IMR-90 (cell line): ENCODE measurements around the gene C16orf89. TPM values are rescaled to one million over a fixed set of nuclear protein-coding genes. Genes with fewer than 3 reads are reported as not detected.

Experiments used
- ATAC-seq: fragments of 200-7000 bp; cut with Tn5 transposase; 2 replicates; pipeline ENCODE4 v1.9.1; 2020; ENCODE audit warnings: low read depth, mild to moderate bottlenecking, moderate library complexity
- BruUV-seq: library from RNA; stranded (reverse); fragments of 400-500 nt; replicated peaks from 2 replicates; lab custom pipeline; 2021; lab: Mats Ljungman, UMichigan
- CTCF ChIA-PET: fragments of 300-600 bp; formaldehyde crosslinking; extraction: SDS; loops from one replicate; lab custom pipeline; 2021; ENCODE audit warnings: antibody characterized with exemption; lab: Yijun Ruan, JAX
- POLR2A ChIA-PET: fragments of 300-600 bp; sonication (Branson Sonifier 250); formaldehyde crosslinking; loops from one replicate; lab custom pipeline; 2022; ENCODE audit warnings: antibody characterized with exemption; ENCODE audit not compliant: unreplicated experiment; lab: Charles Lee
- DNase-seq: peaks from one replicate; pipeline ENCODE4 v3.0.0; 2013
- H2AFZ ChIP-seq: replicated peaks from 2 replicates; pipeline ENCODE3; 2013; ENCODE audit warnings: low read length, mild to moderate bottlenecking; ENCODE audit not compliant: poor library complexity
- H2AK5ac ChIP-seq: 2 replicates; pipeline ENCODE4 v1.6.1; 2013; ENCODE audit warnings: low read depth, low read length, inconsistent platforms
- H2AK9ac ChIP-seq: replicated peaks from 2 replicates; pipeline ENCODE3; 2013; ENCODE audit warnings: mild to moderate bottlenecking, low read depth, low read length, moderate library complexity; ENCODE audit not compliant: poor library complexity
- H2BK120ac ChIP-seq: 2 replicates; pipeline ENCODE4 v1.6.1; 2013; ENCODE audit warnings: low read depth, low read length, inconsistent platforms
- H2BK15ac ChIP-seq: 3 replicates; pipeline ENCODE4 v1.6.1; 2013; ENCODE audit warnings: low read depth, low read length, inconsistent platforms
- H2BK20ac ChIP-seq: 2 replicates; pipeline ENCODE4 v1.6.1; 2013; ENCODE audit warnings: low read depth, mild to moderate bottlenecking, inconsistent platforms, low read length, moderate library complexity
- H2BK5ac ChIP-seq: 2 replicates; pipeline ENCODE4 v1.6.1; 2013; ENCODE audit warnings: mild to moderate bottlenecking, low read depth, low read length, inconsistent platforms; ENCODE audit not compliant: poor library complexity, severe bottlenecking
- H3K14ac ChIP-seq: replicated peaks from 2 replicates; pipeline ENCODE4 v1.6.1; 2013; ENCODE audit warnings: low read depth, low read length, inconsistent platforms
- H3K18ac ChIP-seq: 2 replicates; pipeline ENCODE4 v1.6.1; 2013; ENCODE audit warnings: low read depth, low read length, control low read depth
- H3K23ac ChIP-seq: 2 replicates; pipeline ENCODE4 v1.6.1; 2013; ENCODE audit warnings: low read depth, low read length, inconsistent platforms
- H3K27ac ChIP-seq: 2 replicates; pipeline ENCODE4 v1.5.1; 2013; ENCODE audit warnings: mild to moderate bottlenecking, control low read depth, low read length; ENCODE audit not compliant: insufficient read depth
- H3K27me3 ChIP-seq: 2 replicates; pipeline ENCODE4 v1.6.1; 2013; ENCODE audit warnings: low read length; ENCODE audit not compliant: control insufficient read depth, insufficient read depth
- H3K36me3 ChIP-seq: 2 replicates; pipeline ENCODE4 v1.6.1; 2013; ENCODE audit warnings: low read length, mixed read lengths; ENCODE audit not compliant: control insufficient read depth, insufficient read depth
- H3K4ac ChIP-seq: 2 replicates; pipeline ENCODE4 v1.6.1; 2013; ENCODE audit warnings: low read depth, low read length, inconsistent platforms
- H3K4me1 ChIP-seq: 2 replicates; pipeline ENCODE4 v1.6.1; 2013; ENCODE audit warnings: low read length, mixed read lengths; ENCODE audit not compliant: control insufficient read depth, insufficient read depth
- H3K4me2 ChIP-seq: 2 replicates; pipeline ENCODE4 v1.6.1; 2013; ENCODE audit warnings: low read depth, mild to moderate bottlenecking, control low read depth, low read length, moderate library complexity
- H3K4me3 ChIP-seq: 2 replicates; pipeline ENCODE4 v1.5.1; 2013; ENCODE audit warnings: low read depth, mild to moderate bottlenecking, control low read depth, low read length, moderate library complexity; ENCODE audit not compliant: insufficient read depth
- H3K56ac ChIP-seq: 2 replicates; pipeline ENCODE4 v1.6.1; 2013; ENCODE audit warnings: low read length, inconsistent platforms; ENCODE audit not compliant: insufficient read depth; ENCODE audit errors: extremely low read depth
- H3K79me1 ChIP-seq, 2 experiments: 2 replicates each; pipeline ENCODE4 v1.6.1; 2013; ENCODE audit warnings: low read length in 2 of 2, inconsistent platforms in 1 of 2, low read depth in 1 of 2
- H3K9ac ChIP-seq: 2 replicates; pipeline ENCODE4 v1.6.1; 2013; ENCODE audit warnings: low read depth, low read length, control low read depth
- H3K9me1 ChIP-seq: 2 replicates; pipeline ENCODE4 v1.6.1; 2013; ENCODE audit warnings: low read length, inconsistent platforms; ENCODE audit not compliant: insufficient read depth
- H3K9me3 ChIP-seq: 2 replicates; pipeline ENCODE4 v1.6.1; 2013; ENCODE audit warnings: low read length; ENCODE audit not compliant: control insufficient read depth, insufficient read depth
- H4K20me1 ChIP-seq: 2 replicates; pipeline ENCODE4 v1.6.1; 2013; ENCODE audit warnings: low read length, inconsistent platforms; ENCODE audit not compliant: insufficient read depth
- H4K5ac ChIP-seq: 2 replicates; pipeline ENCODE4 v1.6.1; 2013; ENCODE audit warnings: mild to moderate bottlenecking, low read depth, low read length, control low read depth
- H4K8ac ChIP-seq, 2 experiments: 2 replicates each; pipeline ENCODE4 v1.6.1; 2013; ENCODE audit warnings: low read depth in 2 of 2, low read length in 2 of 2, control low read depth in 1 of 2, inconsistent platforms in 1 of 2
- H4K91ac ChIP-seq: 2 replicates; pipeline ENCODE4 v1.6.1; 2013; ENCODE audit warnings: low read depth, low read length, inconsistent platforms; ENCODE audit not compliant: insufficient read depth
- CEBPB ChIP-seq: IDR thresholded peaks from 2 replicates; pipeline ENCODE4 v1.6.1; 2012; ENCODE audit warnings: low read depth, low read length, improper control_type of control experiment
- MAZ ChIP-seq: IDR thresholded peaks from 2 replicates; pipeline ENCODE4 v1.6.1; 2012; ENCODE audit warnings: low read depth, mild to moderate bottlenecking, low read length, improper control_type of control experiment, moderate library complexity, borderline replicate concordance
- WGBS, 2 experiments: methylation state at CpG; one replicate each; pipeline versions ENCODE4 v1.1.5 to v1.1.7; 2013; ENCODE audit warnings: missing lambda C conversion rate in 2 of 2; ENCODE audit not compliant: insufficient read length in 1 of 2; ENCODE audit errors: extremely low coverage in 2 of 2; 5-methylcytosine and 5-hydroxymethylcytosine counted together
- dilution Hi-C: fragments of 300-500 bp; cut with HindIII; formaldehyde crosslinking; loops from one replicate; pipeline ENCODE4 v1.14.3; 2018; ENCODE audit warnings: low sequenced_read_pairs; ENCODE audit not compliant: unreplicated experiment
- in situ Hi-C: fragments of 300-500 bp; cut with MboI; formaldehyde crosslinking; loops from 3 replicates; pipeline ENCODE4 v1.14.3; 2019; ENCODE audit warnings: low sequenced_read_pairs, inconsistent platforms, mixed read lengths
- intact Hi-C: fragments of 100-400 bp; cut with micrococcal nuclease; formaldehyde crosslinking; loops from 2 replicates; pipeline ENCODE4 v1.10.0; 2022
- polyA plus RNA-seq, 3 experiments: library from polyadenylated mRNA; depleted of rRNA; stranded (reverse); fragments of >200 nt; gene quantifications; 2 replicates each; pipeline ENCODE4 v1.2.3, GENCODE V29; 2012; ENCODE audit warnings: low replicate concordance in 1 of 3
- total RNA-seq: library from RNA; depleted of rRNA; stranded (reverse); fragments of >200 nt; gene quantifications from 2 replicates; pipeline ENCODE4 v1.2.3, GENCODE V29; 2012
- TF ChIP-seq, protein P1 (sequence below): conservative IDR thresholded peaks from 2 replicates; pipeline ENCODE4 v1.5.1; 2012; ENCODE audit warnings: mild to moderate bottlenecking, low read depth, low read length, improper control_type of control experiment

The C16orf89 gene
- total and polyA plus RNA-seq, 2 of the 4 experiments (the other 2 are of a cell fraction) = 0.17 to 0.18 TPM

DNA sequence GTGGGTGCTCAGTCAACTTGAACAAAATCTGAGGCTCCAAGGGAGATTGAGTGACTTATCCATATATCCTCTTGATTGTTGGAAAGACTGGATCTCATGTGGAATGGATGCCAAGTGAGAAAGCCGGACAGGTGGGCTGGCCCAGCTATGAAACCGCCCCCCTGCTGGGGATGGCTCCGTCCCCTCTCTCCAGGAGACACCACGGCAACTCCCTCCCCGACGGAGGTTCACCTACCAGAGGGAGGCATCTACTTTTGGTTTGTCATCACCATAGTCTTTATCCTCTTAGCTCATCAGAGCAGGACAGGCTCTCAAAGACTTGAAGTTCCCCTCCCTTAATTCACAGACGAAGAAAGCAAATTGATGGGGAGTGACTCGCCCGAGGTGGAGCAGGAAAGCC, 4.1 kb upstream of the C16orf89 start:
- no TSS peak for BruUV-seq
- Histone ChIP-seq H3K56ac (no peak overlapping the region), H3K36me3 (no peaks in the 10 kb centered on the region), H4K8ac (no peak overlapping the region), H3K4me1 (peaks cover 9% of the 10 kb centered on the region; the same call in 1 of the 2 replicates), H2BK20ac (no peak overlapping the region), H2AK9ac (no peak overlapping the region), H4K20me1 (no peaks in the 10 kb centered on the region), H3K4me2 (no peak overlapping the region), H3K9me1 (peaks cover 11% of the 10 kb centered on the region), H4K5ac (no peak overlapping the region), H3K4me3 (no peak overlapping the region), H3K79me1 (peaks cover 4 to 27% of the 10 kb centered on the region in 2 experiments; a peak in 3 of 4 replicates), H2AK5ac (no peak overlapping the region), H3K4ac (no peak overlapping the region), H3K18ac (no peak overlapping the region), H3K14ac (no peak overlapping the region), H3K9ac (no peak overlapping the region), H2BK5ac (no peak overlapping the region), H4K91ac (no peak overlapping the region), H2BK120ac (no peak overlapping the region), H3K27me3 (peaks cover 6% of the 10 kb centered on the region; the same call in 1 of the 2 replicates), H3K27ac (no peak overlapping the region), H2AFZ (no peak overlapping the region), H3K23ac (no peak overlapping the region), H3K9me3 (no peaks in the 10 kb centered on the region), H2BK15ac (no peak overlapping the region)
- ATAC-seq (no peak), DNase-seq (no peak)
- in situ Hi-C loops (no loop called here), intact Hi-C loops (no loop called here), dilution Hi-C loops (no loop called here)
- 60% methylated on average over 1 of the region's 9 CpGs; no CpG with 5 or more reads in 1 of the 2 experiments for WGBS, 2 experiments
- TF ChIP-seq MAZ (no peak), CEBPB (no peak)
- TF ChIP-seq, protein P1, sequence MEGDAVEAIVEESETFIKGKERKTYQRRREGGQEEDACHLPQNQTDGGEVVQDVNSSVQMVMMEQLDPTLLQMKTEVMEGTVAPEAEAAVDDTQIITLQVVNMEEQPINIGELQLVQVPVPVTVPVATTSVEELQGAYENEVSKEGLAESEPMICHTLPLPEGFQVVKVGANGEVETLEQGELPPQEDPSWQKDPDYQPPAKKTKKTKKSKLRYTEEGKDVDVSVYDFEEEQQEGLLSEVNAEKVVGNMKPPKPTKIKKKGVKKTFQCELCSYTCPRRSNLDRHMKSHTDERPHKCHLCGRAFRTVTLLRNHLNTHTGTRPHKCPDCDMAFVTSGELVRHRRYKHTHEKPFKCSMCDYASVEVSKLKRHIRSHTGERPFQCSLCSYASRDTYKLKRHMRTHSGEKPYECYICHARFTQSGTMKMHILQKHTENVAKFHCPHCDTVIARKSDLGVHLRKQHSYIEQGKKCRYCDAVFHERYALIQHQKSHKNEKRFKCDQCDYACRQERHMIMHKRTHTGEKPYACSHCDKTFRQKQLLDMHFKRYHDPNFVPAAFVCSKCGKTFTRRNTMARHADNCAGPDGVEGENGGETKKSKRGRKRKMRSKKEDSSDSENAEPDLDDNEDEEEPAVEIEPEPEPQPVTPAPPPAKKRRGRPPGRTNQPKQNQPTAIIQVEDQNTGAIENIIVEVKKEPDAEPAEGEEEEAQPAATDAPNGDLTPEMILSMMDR = no peak
- ChIA-PET POLR2A (no interaction called here), CTCF (no interaction called here)
